GM18868 (cell line): ENCODE results near the gene ORM1.
"Not testable (repeated sequence)": the region's sequence is repeated elsewhere in the genome, so short reads cannot be mapped to it uniquely, and the experiment has no call there.

Experiments
- ATAC-seq: cut with Tn5 transposase; IDR thresholded peaks from one replicate; pipeline ENCODE4 v1.9.1; 2021; ENCODE audit warnings: mild to moderate bottlenecking, moderate library complexity; ENCODE audit not compliant: unreplicated experiment

The ORM1 gene

GRCh38 chr9:114304416-114305188 lies 18.3 kb upstream of the ORM1 start:
- no peak for ATAC-seq

GRCh38 chr9:114307899-114308267 lies 15.0 kb upstream of the ORM1 start:
- ATAC-seq = no peak

- ATAC-seq = no peak
Observed at GRCh38 chr9:114308361-114308950, 14.4 kb upstream of the ORM1 start.

- no peak for ATAC-seq
Observed at GRCh38 chr9:114309096-114309495, 13.8 kb upstream of the ORM1 start.

- no peak for ATAC-seq
Observed at GRCh38 chr9:114310471-114311450, 12.1 kb upstream of the ORM1 start.

GRCh38 chr9:114311571-114312512 lies 11.1 kb upstream of the ORM1 start:
- no peak for ATAC-seq

GRCh38 chr9:114312513-114312875 lies 10.4 kb upstream of the ORM1 start:
- ATAC-seq = no peak

GRCh38 chr9:114313186-114313585 lies 9.7 kb upstream of the ORM1 start:
- ATAC-seq = no peak

- ATAC-seq = no peak
Observed at GRCh38 chr9:114314256-114314867, 8.5 kb upstream of the ORM1 start.

- ATAC-seq = no peak
Observed at GRCh38 chr9:114314881-114315722, 7.8 kb upstream of the ORM1 start.

- no peak for ATAC-seq
Observed at GRCh38 chr9:114315723-114316363, 7.1 kb upstream of the ORM1 start.

GRCh38 chr9:114316605-114317230 lies 6.2 kb upstream of the ORM1 start:
- no peak for ATAC-seq

GRCh38 chr9:114317665-114318357 lies 5.1 kb upstream of the ORM1 start:
- ATAC-seq = no peak

- ATAC-seq = no peak
Observed at GRCh38 chr9:114318416-114318815, 4.5 kb upstream of the ORM1 start.

GRCh38 chr9:114319147-114319546 lies 3.8 kb upstream of the ORM1 start:
- no peak for ATAC-seq

GRCh38 chr9:114320710-114321109 lies 2.2 kb upstream of the ORM1 start:
- ATAC-seq = not testable (repeated sequence)

- no peak for ATAC-seq
Observed at GRCh38 chr9:114321759-114322158, 1.1 kb upstream of the ORM1 start.
